Thoracic aorta (tissue), 2 donors: ENCODE data around the gene PARD6G. TPM values are rescaled to one million over a fixed set of nuclear protein-coding genes. Genes with fewer than 3 reads are reported as not detected.

Experiments
- ATAC-seq: fragments of 150-250 bp; one replicate; pipeline ENCODE4 v1.8.0; 2017; ENCODE audit warnings: low read depth; ENCODE audit not compliant: insufficient number of reproducible peaks, low FRiP score
- DNase-seq: peaks from one replicate; pipeline ENCODE4 v3.0.0-alpha.2; 2020; ENCODE audit warnings: low spot score
- H3K27ac ChIP-seq, 2 donors: fragments of 200-600 bp; sonication (generic); 1 replicate in 1 of 2; 2 replicates in 1 of 2; pipeline ENCODE4 v1.5.1; 2016; ENCODE audit warnings: mild to moderate bottlenecking in 2 of 2, moderate library complexity in 2 of 2
- H3K27me3 ChIP-seq: fragments of 200-600 bp; sonication (generic); replicated peaks from 2 replicates; pipeline ENCODE4 v1.6.0; 2016; ENCODE audit warnings: mild to moderate bottlenecking; ENCODE audit not compliant: insufficient read depth
- H3K36me3 ChIP-seq: fragments of 200-600 bp; sonication (generic); one replicate; pipeline ENCODE4 v1.5.1; 2016
- H3K4me1 ChIP-seq, 2 donors: fragments of 200-600 bp; sonication (generic); 1 replicate in 1 of 2; 2 replicates in 1 of 2; pipeline versions ENCODE4 v1.5.1 to v1.6.0; 2016; ENCODE audit warnings: low read depth in 2 of 2, mild to moderate bottlenecking in 1 of 2; ENCODE audit not compliant: control insufficient read depth in 1 of 2
- H3K4me3 ChIP-seq: fragments of 200-600 bp; sonication (generic); 2 replicates; pipeline ENCODE4 v1.5.1; 2016; ENCODE audit warnings: mild to moderate bottlenecking
- H3K9me3 ChIP-seq: fragments of 200-600 bp; sonication (generic); 2 replicates; pipeline ENCODE4 v1.5.1; 2016
- total RNA-seq, 2 donors: library from RNA; depleted of rRNA; stranded (reverse); fragments of >200 nt; gene quantifications; one replicate each; pipeline versions ENCODE4 v1.1.0 to v1.2.3, GENCODE V29; 2016
- TF ChIP-seq, protein P1 (sequence below): fragments of 200-600 bp; sonication (generic); IDR thresholded peaks from one replicate; pipeline ENCODE4 v1.5.1; 2019; ENCODE audit warnings: antibody characterized with exemption

PARD6G gene
- total RNA-seq, 2 donors from 2014 or later = 3.0 to 4.8 TPM

DNA sequence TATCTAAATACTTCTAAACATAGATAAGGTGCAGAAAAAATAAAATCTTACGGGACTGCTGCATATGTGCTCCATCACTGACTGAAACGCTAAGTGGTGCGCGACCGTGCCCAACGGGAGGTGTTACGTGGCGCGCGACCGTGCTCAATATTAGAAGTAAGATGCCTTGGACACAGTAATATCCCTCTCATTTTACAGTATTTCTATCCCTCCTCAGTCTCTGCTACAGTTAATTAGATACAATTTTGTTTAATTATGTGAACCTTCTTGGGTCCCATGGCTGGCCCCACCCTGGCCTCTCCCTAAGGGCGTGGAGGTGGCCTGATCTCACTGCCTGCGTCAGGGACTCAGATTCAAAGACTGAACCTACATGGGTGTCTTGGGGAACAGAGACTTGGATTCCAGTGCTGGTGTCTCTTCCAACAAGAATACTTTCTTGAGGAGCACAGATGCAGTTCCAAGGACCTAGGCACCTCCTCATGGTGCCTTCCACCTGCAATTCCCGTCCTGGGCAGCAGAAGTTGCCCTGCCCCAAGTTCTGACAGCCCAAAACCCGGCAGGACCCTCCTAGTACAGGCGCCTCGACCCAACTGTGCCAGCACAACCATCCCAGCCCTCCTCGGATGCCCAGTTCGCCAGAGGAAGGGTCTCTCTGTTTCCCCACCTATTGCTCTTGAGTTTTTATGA, 59.2 kb downstream of the PARD6G start:
- Histone ChIP-seq H3K4me1 (peaks cover 0 to 12% of the 10 kb centered on the region in 2 donors), H3K4me3 (no peak overlapping the region), H3K36me3 (no peaks in the 10 kb centered on the region), H3K27ac (no peak overlapping the region), H3K27me3 (no peaks in the 10 kb centered on the region), H3K9me3 (no peaks in the 10 kb centered on the region)
- ATAC-seq (no peak), DNase-seq (no peak)
- TF ChIP-seq, protein P1, sequence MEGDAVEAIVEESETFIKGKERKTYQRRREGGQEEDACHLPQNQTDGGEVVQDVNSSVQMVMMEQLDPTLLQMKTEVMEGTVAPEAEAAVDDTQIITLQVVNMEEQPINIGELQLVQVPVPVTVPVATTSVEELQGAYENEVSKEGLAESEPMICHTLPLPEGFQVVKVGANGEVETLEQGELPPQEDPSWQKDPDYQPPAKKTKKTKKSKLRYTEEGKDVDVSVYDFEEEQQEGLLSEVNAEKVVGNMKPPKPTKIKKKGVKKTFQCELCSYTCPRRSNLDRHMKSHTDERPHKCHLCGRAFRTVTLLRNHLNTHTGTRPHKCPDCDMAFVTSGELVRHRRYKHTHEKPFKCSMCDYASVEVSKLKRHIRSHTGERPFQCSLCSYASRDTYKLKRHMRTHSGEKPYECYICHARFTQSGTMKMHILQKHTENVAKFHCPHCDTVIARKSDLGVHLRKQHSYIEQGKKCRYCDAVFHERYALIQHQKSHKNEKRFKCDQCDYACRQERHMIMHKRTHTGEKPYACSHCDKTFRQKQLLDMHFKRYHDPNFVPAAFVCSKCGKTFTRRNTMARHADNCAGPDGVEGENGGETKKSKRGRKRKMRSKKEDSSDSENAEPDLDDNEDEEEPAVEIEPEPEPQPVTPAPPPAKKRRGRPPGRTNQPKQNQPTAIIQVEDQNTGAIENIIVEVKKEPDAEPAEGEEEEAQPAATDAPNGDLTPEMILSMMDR = no peak

DNA sequence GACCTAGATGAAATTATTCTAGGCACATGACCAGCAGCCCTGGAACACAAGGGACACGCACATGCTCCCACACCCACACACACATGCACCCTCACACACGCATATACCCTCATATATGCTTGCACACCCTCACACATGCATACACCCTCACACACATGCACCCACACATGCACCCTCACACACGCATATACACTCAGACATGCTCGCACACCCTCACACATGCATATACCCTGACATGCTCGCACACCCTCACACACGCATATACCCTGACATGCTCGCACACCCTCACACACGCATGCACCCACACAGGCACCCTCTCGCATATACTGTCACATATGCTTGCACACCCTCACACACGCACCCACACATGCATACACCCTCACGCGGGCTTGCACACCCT, 61.8 kb downstream of the PARD6G start:
- TF ChIP-seq, protein P1 = no peak
- Histone ChIP-seq H3K27me3 (no peaks in the 10 kb centered on the region), H3K9me3 (no peaks in the 10 kb centered on the region), H3K36me3 (no peaks in the 10 kb centered on the region), H3K27ac (no peak overlapping the region), H3K4me3 (no peak overlapping the region), H3K4me1 (peaks cover 0 to 12% of the 10 kb centered on the region in 2 donors)
- ATAC-seq (no peak), DNase-seq (no peak)

GRCh38 chr18:80184243-80184772, 63.0 kb downstream of the PARD6G start:
- Histone ChIP-seq H3K27me3 (no peaks in the 10 kb centered on the region), H3K9me3 (no peaks in the 10 kb centered on the region), H3K36me3 (no peaks in the 10 kb centered on the region), H3K4me3 (no peak overlapping the region), H3K27ac (no peak overlapping the region), H3K4me1 (peaks cover 0 to 9% of the 10 kb centered on the region in 2 donors)
- DNase-seq = no peak
- TF ChIP-seq, protein P1 = no peak
- ATAC-seq = no peak

- no peaks in the 10 kb centered on the region for H3K36me3 ChIP-seq
- TF ChIP-seq, protein P1 = no peak
- H3K27ac ChIP-seq = no peak overlapping the region
- no peak for ATAC-seq
- no peak for DNase-seq
- H3K27me3 ChIP-seq = no peaks in the 10 kb centered on the region
- peaks cover 0 to under 1% of the 10 kb centered on the region in 2 donors for H3K4me1 ChIP-seq
- H3K4me3 ChIP-seq = no peak overlapping the region
- H3K9me3 ChIP-seq = no peaks in the 10 kb centered on the region
These were observed 63.9 kb downstream of the PARD6G start for GRCh38 chr18:80183273-80184050.

DNA sequence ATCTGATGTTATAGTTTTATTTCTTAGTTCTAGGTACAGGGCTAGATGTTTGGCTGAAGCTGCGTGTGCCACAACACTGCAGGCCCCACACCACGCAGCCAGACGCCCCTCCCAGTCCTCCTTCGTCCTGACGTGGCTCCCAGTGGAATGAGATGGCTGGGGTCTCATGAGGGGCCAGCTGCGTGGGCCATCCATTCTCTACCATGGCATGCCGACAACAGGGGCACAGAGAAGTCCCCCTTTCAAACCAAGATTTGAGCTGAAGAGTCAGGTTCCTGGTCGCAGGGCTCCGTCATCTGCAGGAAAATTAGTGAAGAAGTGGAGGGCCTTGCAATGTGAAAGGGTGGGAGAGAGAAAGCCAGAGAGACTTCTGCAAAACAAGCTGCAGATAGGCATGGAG, 64.5 kb downstream of the PARD6G start:
- TF ChIP-seq, protein P1 = no peak
- Histone ChIP-seq H3K27ac (no peak overlapping the region), H3K9me3 (no peaks in the 10 kb centered on the region)

More for the DNA sequence above, 64.5 kb downstream of the PARD6G start:
- Histone ChIP-seq H3K36me3 (no peaks in the 10 kb centered on the region), H3K4me3 (no peak overlapping the region), H3K27me3 (no peaks in the 10 kb centered on the region), H3K4me1 (no peaks in the 10 kb centered on the region)
- no peak for DNase-seq
- ATAC-seq = no peak
